GM19193 (cell line): ENCODE measurements around the gene RAB37.

Source experiments
- POLR2A ChIP-seq: IDR thresholded peaks from 4 replicates; pipeline ENCODE4 v1.6.1; 2011; ENCODE audit not compliant: insufficient read depth, insufficient read length; ENCODE audit errors: extremely low read depth

RAB37 gene

DNA sequence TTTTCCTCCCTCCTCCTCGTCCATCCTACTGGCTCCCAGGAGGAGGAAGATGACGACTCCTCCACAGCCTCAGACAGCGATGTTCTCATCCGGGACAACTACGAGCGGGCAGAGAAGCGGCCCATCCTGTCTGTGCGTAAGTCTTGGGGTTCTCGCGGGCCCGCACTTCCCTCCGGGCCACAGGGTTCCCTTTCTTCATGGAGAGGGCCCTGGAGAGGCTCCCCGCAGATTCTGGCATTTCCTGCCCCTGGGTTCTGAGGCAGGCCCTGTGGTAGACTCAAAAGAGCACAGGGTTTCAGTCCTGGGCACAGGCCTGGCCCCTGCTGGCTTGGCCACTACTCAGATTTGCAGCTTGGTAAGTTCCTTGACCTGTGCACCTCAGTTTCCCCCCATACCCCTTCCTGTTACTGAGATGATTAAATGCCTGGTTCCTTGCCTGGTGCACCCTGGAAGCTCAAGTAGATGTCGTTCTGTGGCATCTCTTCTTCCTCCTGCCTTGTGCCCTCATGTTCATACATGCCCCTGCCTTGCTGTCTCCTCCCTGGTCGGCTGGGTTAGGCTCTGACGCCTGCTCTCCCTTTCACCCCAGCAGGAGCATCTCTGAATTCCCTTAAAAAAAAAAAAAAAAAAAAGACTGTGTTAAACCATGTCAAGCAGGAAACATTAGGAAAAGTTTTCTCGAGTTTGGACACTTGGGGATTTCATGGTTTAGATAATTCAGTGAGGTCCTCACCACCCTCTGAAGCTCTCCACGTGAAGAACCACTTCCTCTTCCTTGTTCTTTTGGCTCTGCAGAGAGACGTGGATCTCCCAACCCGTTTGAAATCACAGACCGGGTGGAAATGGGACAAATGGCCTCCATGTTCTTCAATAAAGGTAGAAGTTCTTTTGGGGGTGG lies 53.4 kb downstream of the RAB37 start:
- no peak for TF ChIP-seq POLR2A

- TF ChIP-seq POLR2A, result no peak
Observed at GRCh38 chr17:74792586-74793105, 55.6 kb downstream of the RAB37 start.

DNA sequence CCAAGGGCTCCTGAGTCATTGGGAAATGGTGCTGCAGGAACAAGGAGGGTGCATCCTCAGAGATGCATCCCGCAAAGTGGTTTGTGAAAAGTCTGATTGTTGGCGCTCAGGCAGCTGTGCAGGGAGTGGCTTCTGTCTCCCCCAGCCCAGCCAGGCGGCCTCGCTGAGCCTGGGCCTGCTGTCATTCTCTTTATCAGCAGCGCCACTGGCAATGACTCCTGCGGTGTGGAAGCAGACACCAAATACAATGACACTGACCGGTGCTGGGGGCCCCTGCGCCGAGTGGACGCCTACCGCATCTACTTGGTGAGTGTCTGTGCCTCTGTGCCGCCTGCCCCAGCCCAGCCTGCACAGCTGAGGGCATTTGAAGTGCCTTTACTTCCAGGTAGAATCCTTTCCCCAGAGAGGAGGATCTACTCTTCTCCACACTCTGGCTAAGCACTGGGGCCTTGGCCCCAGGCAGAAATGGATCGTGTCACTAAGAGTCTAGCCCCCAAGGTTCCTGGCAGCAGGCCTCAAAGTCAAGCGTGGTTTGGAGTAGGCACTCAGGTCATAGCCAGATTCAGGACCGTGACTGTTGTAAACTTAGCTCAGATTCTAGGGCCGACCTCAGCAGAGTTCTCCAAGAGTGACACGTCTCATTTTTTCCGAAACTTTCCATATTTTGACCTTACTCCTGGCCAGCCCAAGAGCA lies 58.4 kb downstream of the RAB37 start:
- no peak for TF ChIP-seq POLR2A

DNA sequence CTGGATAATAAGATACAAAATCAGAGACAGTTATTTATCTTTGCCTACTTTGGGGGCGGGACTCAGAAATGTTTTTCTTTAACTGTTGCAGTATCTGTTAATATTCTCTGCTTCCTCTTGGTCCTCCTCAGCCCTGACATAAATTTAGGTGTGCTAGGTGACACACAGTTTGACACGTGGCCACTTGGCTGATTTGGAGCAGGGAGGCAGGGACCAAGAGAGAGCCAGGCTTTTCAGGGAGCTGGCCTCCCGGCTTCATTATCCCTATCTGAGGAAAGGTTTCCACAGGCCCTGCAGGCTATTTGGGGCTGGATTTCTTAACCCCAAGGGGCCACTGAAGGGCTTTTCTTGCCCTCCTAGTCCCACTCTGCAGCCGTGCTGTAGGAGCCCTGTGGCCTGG lies 59.2 kb downstream of the RAB37 start:
- no peak for TF ChIP-seq POLR2A

GRCh38 chr17:74796866-74797265 lies 59.8 kb downstream of the RAB37 start:
- TF ChIP-seq POLR2A, result no peak
